Right renal cortex interstitium (tissue), 3 donors: Measurements from ENCODE around the gene CEP44. TPM values are rescaled to one million over a fixed set of nuclear protein-coding genes. Genes with fewer than 3 reads are reported as not detected.
"Not testable (repeated sequence)": the region's sequence is repeated elsewhere in the genome, so short reads cannot be mapped to it uniquely, and the experiment has no call there.

Source experiments
- DNase-seq, 3 donors: peaks; one replicate each; pipeline ENCODE4 v3.0.0-alpha.2; 2013; ENCODE audit warnings: low read depth in 3 of 3, low spot score in 2 of 3
- polyA plus RNA-seq, 3 donors: library from polyadenylated mRNA; unstranded; fragments of 120-200 nt; gene quantifications; one replicate each; pipeline ENCODE4 v1.2.1, GENCODE V29; 2013; ENCODE audit not compliant: insufficient read length in 3 of 3

CEP44 gene, protein sequence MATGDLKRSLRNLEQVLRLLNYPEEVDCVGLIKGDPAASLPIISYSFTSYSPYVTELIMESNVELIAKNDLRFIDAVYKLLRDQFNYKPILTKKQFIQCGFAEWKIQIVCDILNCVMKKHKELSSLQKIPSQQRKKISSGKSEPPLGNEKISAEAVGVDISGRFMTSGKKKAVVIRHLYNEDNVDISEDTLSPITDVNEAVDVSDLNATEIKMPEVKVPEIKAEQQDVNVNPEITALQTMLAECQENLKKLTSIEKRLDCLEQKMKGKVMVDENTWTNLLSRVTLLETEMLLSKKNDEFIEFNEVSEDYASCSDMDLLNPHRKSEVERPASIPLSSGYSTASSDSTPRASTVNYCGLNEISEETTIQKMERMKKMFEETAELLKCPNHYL
- polyA plus RNA-seq = 10 to 100 TPM; 19.3 to 21.2 (median 20.5) TPM

DNA sequence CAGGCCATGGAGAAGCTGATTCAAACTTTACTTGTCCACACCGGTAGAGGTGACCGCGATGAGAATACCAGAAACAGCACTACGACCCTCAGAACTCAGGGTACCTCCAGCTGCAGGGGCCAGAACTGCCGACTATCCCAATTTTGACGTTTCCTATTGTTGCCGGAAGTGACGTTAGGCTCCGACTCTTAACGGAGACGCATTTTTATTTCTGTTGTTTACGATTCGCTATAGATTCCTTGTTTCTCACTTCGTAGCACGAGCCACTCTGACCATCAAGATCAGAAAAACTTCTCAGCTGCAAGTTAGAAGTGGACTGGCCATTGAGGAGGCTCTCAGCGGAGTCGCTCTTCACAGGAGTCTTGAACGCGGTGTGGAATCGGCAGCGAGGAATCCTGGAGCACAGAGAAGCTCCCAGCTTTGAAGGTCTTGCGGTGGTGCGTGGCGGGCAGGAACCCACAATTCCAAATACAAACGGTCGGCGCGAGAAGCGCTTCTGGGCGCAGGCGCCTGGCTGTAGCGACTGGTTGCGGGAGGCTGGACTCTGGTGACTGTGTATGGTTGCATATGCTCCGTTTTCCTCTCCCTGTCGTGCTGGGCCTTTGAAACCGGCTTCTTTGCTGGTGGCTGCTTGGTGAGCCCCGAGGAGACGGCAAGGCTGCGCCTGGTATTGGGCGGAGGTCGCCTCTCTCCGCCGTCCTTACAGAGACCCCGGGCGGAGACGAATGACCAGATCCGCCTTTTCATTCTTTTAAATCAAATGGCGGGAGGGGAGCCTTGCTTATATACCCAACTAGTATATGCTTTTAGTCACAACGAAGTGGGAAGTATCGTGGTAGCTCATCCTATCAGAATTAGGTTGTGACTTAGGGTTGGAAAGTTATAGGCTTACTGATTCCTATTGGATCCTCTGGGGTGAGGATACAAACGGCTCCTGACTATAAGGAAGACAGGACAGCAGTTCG lies at the start of gene CEP44, which contains the start of gene FBXO8:
Gene CEP44 (plus strand): TSS at position 405 of the 965 bp plus-strand sequence. CDS start 15,211 bp downstream, outside the sequence.
Gene FBXO8 (minus strand): TSS at position 161 of the 965 bp plus-strand sequence. CDS start 20,575 bp downstream, outside the sequence.
- peak; percentile 80 to 97 (median 89) for DNase-seq

DNA sequence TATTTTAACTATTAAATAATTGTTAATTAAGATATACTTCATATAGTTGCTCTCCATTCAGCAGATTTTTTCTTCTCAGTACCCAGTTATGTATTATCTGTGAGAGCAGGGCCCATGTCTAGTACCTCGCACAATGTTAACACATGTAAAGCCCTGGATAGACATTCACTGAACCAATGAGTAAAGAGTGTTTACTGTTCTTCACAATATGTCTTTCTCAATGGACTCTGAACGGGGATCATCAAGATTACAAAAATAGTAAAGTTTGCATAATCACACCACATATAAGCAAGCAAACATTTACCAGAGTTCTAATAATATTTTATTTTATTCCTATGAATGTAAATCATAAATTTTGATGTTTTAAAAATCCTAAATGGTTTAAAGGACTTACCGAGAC lies 47.4 kb upstream of the CEP44 start:
- DNase-seq = no peak

DNA sequence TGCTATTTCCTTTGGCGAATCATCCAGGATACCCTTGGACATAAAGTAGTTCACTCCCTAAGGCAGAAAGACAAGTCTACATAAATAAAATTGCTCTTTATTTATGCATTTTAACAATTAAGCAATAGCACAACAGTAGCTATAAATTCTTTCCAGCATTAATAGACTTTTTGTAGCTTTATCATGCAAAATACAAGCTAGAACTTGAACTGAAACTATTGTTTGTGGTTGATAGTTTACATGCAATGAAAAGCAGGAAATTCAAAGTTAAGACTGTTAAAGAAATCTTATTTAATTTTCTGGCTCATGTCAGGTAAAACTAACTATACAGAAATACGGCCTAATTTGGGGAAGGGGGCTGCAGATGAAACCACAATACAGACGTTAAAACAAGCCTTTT lies 42.5 kb upstream of the CEP44 start:
- no peak for DNase-seq

DNA sequence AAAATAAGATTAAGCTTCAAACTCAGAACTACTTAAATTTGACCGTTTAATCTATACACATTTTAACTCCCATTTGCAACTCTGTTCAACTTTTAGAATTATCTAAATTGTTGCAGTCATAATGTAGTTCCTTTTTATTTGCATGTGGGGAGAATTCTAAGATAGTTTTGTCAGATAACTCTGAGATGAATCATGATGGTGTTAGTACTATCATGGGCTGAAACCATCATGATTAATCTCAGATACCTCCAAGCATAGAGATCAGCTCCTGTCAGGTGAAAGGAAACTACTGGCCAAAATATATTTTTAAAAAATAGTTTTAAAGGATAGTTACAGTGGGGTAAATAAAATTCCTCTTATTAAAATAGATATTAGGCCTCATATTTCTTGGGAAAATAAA lies 39.3 kb upstream of the CEP44 start:
- no peak for DNase-seq

DNA sequence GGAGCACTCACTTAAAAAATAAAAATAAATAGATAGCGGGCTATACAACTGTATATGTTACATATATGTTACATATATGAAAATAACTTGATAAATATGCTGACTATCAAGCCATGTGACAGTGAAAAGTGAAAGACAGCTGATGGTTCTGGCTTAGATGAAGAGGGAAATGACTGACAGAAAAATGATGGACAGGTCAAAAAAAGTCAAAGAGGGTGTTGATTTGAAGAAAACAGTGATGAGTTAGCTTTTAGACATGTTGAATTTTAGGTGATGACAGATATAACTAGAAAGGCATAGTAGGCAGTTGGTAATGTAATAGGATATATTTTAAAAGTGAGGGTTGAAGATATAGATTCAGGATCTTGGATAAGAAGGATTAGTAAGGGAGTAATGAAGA lies 38.0 kb upstream of the CEP44 start:
- no peak for DNase-seq

DNA sequence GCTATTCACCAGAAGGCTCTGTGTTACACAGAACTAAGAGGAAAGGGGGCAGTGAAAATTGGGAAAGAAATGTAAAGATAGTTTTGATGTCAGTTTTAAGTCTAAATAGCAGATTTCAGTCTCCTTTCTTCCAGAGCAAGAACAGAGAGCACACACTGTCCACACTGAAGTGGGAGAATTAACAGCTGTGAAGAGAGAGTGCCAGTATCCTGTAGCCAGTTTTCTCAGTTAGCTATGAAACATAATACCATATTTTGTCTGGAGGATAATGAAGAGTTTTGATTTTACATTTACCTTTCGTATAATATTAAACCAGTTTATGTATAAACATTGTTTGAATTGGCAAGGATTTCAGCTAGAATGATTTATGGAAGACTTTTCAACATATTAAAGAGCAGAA lies 35.3 kb upstream of the CEP44 start:
- DNase-seq = no peak

DNA sequence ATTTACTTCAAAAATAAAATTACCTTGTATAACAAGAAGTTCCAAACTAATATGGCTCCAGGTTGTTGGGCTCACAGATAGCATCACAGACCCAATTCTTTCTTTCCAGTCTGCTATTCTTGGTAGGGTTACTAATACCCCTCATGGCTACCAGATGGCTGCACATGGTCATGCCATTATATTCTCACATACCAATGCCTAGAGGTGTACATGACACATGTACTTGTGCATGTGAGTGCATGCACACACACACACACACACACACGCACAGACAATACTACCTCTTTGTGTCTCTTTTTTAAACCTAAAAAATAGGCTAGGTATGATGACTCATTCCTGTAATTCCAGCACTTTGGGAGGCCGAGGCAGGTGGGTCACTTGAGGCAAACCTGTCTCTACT lies 31.3 kb upstream of the CEP44 start:
- DNase-seq = no peak

DNA sequence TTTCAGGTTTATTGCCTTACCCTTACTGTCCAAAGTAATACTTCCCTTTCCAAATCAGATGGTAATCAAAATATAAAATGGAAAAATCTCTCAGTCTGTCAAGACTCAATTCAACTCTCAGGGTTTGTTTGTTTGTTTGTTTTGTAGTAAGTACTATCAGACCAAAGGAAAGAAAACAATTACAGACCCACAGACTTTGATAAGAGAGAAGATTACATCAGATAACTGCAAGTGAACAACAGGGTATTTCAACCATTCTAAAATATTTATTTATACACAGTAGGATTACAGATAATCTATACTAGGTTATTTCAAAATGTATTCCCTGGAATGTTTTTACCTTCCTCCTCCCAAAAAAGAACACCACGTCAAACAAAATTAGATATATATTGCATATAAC lies 29.1 kb upstream of the CEP44 start:
- DNase-seq = no peak

DNA sequence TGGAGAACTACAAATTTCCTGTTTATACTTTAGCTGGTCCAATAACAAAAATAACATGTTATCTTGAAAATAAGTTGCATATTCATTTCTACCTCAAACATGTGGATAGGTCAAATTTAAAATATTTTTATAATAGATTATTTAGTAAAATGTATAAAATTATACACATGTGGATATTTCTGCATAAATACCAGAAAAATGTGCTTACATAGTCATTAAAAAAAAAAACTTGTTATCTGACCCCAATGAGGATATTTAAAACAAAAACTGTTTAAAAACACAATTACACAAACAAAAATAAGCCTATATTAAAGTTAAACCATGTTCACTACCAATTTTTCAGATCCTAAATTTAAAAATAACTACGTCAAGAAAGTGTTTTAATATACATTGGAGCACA lies 28.3 kb upstream of the CEP44 start:
- DNase-seq = no peak

DNA sequence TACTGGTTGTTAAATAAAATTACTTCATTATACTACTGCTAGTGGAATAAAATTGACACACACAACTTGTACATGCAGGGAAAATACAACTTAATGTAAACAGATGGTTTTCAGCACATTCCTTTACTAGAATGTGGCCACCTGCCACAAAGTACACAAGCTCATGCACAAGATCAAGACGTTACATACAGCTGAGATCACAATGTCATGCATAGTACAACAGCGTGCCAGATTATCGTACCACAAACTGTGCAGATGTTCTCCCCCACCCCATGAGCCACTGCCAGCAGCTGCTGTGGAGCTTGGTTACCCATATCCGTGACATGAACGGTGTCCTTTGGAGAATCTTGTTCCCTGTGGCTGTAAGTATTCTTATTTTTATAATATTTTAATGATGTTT lies 27.9 kb upstream of the CEP44 start:
- DNase-seq = no peak

DNA sequence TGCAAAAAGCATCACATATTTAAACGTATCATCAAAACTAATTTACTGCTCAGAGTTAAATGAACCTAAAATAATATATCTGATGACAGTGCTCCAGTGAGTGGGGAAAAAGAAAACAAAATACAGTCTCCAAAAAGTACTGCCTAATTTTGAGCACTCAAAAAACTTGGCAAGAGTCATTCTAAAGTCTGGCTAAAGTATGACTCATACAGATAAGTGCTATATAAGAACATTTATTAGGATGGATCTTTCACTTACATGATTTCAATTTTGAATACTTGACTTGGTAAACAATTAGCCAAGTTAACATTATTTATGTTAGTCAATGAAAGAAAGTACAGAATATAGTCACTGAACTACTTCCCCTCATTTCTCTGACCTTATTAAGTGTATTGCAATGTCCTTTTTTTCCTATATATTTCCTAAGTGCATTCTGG lies 27.4 kb upstream of the CEP44 start:
- DNase-seq = no peak

DNA sequence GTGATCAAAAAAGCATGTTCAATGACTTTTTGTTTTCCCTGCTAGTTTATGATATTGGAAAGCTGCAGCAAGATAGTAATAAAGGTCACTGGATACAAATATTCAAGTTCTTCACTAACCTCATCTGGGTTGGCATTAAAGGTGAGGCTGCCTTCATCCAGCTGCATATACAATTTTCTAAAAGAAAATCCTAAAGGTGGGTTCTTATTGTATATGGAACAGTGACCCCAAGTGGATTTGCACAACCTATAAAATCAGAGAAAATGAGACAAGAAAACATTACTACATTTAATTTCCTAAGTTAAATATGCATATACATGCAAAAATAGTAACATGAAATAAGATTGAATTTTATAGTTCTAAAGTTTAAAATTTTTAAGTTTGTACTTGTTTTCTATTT lies 24.1 kb upstream of the CEP44 start:
- no peak for DNase-seq

DNA sequence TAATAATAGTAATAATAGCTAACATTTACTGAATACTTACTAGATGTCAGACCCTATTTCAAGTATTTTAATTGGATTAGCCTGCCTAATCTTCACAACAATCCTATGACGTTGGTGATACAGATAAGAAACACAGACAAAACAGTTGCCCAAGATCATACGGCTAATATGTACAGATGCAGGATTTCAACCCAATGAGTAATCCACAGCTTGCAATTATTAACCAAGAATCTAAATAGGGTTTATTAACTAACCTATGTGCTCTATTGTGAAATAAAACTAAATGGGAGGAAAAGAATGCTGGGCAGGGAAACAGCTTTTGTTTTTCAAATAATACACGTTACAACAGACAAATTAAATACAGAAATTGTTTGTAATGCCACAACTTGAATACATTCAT lies 23.6 kb upstream of the CEP44 start:
- DNase-seq = no peak

DNA sequence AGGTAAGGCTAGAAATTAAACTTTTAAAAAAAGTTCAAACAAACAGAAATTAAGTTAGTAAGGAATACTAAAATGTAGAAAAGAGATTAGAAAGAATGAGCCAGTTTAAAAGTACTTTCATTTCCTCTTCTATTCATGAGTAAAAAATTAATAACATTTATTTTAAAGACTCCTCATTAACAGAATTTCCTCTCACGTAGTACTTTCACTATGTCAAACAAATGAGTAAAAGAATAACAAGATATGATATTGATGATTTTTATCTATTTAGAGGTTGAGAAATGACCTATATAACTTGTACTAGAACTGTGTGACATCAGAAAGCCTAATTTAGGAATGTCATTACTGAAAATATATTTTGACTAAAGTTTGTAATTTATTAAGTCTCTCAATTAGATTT lies 22.3 kb upstream of the CEP44 start:
- not testable (repeated sequence) for DNase-seq

DNA sequence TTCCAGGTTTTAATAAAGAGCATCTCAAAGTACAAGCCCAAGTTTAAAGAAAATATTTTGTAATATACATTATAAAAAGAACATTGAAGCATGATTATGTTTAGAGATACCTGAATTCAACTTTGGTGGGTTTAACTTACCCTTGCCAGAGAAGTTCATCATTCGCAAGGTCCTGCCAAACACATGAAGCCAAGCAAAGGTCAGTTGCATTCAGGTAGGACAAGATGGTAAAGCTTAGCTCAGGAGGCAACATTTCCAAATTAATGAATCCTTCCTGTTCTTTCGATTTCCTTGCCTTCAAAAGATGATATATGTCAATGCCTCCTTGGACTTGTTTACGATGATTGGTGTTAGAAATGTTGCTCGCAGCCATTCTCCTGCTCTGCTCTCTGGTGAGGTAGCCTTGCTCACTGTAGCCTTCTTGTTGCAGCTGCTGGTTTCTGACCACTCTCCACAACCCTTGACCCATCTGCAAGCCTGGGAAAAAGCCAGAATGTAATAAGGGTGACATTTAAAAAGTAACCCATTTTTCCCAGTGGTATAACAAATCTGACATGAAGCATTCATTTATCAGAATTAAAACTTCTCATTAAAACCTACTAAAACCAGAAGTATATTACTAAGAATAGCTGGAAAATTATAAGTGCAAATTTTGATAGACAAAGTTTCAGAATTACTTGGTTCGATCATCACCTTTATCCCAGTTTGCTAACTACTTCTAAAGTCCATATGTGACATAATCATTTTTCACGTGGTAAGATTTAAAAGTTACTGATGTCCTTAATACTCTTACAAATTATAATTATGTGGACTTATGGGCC lies 20.9 kb upstream of the CEP44 start:
- no peak for DNase-seq

DNA sequence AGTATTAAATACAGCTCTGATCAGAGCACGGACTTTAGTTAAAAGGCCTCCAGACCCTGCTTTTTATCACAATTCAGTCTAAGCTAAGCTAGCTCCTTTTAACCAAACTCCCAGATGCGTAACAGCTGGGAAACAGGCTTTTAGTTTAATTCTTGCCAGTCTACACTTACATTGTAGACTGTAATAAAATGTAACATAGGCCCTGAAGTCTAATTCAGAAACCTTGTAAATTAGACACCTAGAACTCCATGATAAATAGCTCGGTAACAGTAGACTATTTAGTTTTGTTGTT lies 20.3 kb upstream of the CEP44 start:
- no peak for DNase-seq

DNA sequence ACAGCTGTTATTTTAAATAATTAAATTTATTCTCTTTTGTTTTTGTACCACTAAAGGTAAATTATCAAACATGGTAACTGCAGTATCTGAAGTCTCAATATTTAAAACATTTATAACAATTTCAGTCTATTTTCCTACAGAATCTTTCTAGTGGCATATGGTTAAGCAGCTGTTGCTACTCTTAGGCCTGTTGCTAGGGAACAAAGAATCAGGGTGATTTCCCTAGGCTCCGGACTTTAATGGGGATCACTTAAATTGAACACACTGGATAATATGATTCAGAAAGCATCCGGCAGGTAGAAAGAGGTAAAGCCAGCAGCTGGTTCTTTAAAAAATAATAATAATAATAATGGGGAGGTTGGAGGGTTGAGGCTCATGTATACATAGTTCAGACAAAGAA lies 17.8 kb upstream of the CEP44 start:
- DNase-seq = no peak

DNA sequence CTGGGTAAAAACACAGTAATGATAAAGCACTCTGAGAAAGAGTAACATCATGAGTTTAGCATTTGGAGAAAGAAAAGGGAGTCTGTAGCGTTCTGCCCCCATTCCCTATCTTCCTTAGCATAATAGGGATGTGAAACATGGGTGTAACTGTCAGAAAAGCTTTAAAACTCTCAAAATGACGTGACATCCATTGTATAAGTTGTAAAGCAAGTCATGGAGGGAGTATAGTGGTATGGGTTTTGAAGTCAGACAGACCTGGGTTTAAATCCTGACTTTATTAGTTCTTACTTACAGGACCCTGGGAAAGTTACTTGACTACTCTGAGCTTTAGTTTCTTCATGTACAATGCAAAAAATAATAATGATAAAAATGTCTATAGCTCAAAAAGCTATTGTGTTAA lies 17.3 kb upstream of the CEP44 start:
- DNase-seq = no peak

DNA sequence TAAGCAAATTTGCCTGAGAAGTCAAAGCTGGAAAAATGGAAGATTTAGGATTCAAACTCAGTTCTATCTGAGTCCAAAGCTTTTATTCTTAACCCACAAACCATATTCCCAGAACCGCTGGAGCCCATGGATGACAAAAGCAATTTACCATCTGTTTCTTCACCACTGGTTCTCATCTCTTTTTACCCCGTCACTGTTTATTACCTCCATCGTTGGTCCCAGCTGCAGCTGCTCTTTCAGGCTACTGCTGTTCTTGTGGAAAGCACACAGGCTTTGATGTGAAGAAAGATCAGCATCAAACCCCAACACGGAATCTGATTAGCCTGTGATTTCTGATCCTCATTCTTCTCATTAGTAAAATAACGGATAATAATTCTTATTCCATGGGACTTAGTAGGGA lies 9.8 kb upstream of the CEP44 start:
- DNase-seq = no peak

DNA sequence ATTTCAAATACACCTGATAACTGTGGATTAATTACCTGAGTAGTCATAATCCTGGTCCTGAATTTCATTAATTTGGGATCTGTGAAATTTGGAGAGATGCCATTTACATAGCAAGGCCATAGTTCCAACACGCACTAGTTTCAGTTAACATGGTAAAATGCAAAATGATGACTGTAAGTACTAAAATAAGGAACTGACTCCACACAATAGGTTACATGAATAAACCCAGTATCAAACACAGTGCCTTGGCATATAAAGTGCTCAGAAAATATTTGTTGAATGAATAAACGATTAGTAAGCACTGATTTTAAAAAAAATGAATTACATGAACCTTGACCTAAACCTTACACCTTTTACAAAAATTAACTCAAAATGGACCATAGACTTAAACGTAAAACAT lies 9.3 kb upstream of the CEP44 start:
- no peak for DNase-seq

DNA sequence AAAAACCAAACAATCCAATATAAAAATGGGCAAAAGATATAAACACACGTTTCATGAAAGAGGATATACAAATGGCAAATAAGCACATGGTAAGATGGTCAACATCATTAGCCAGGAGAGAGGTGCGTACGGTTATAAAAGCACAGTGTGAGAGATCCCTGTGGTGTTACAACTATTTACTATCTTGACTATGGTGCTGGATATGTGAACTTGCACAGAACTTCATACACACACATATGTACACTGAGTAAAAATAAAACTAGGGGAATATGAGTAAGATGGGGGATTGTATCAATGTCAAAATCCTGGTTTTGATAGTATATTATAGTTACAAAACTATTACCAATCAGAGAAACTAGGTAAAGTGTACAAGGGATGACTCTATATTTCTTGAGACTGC lies 8.6 kb upstream of the CEP44 start:
- DNase-seq = no peak
